ENCODE results near the gene ALLC. TPM values are rescaled to one million over a fixed set of nuclear protein-coding genes. Genes with fewer than 3 reads are reported as not detected.

Gene ALLC
- total and polyA plus RNA-seq, 4 donors = 0.09 to 1.4 (median 0.74) TPM

GRCh38 chr2:3654011-3654410 lies 4.0 kb upstream of the ALLC start:
- no peak for TF ChIP-seq FOXA1 (IDR thresholded peaks at IDR 0.05)
- TF ChIP-seq RXRA (IDR thresholded peaks at IDR 0.05) = no peak
- no peak for TF ChIP-seq SP1 (IDR thresholded peaks at IDR 0.05)
- no peak for TF ChIP-seq HNF4G (IDR thresholded peaks at IDR 0.05)
- no peak for TF ChIP-seq REST (IDR thresholded peaks at IDR 0.05)
- TF ChIP-seq YY1 (IDR thresholded peaks at IDR 0.05) = no peak
- TF ChIP-seq GABPA (IDR thresholded peaks at IDR 0.05 in 1 of 2, conservative IDR thresholded peaks at IDR 0.05 in 1 of 2) = no peak
- TF ChIP-seq TAF1 (conservative IDR thresholded peaks at IDR 0.05) = no peak
- Histone ChIP-seq H3K4me3 (ENCODE audit: low read depth in 1 of 3, low read length in 3 of 3) (no peak overlapping the region), H3K27ac (ENCODE audit: low read depth in 1 of 2, low read length in 2 of 2) (no peak overlapping the region), H3K27me3 (ENCODE audit: control insufficient read depth in 4 of 4, insufficient read depth in 4 of 4, low read length in 3 of 4) (no peaks in the 10 kb centered on the region), H3K9ac (ENCODE audit: low read depth in 1 of 2, low read length in 2 of 2) (no peak overlapping the region), H3K4me1 (ENCODE audit: control insufficient read depth in 4 of 4, insufficient read depth in 4 of 4, low read length in 3 of 4) (peaks cover 0 to 21% (median 12%) of the 10 kb centered on the region in 4 donors), H3K36me3 (ENCODE audit: control insufficient read depth in 4 of 4, insufficient read depth in 3 of 4, low read depth in 1 of 4, low read length in 3 of 4) (no peaks in the 10 kb centered on the region), H3K9me3 (ENCODE audit: control insufficient read depth in 4 of 4, low read length in 3 of 4) (no peaks in the 10 kb centered on the region)
- no peak for DNase-seq (ENCODE audit: low spot score)
- 95% methylated on average over 10 of the region's 10 CpGs for WGBS

GRCh38 chr2:3654531-3655225 lies 3.3 kb upstream of the ALLC start:
- WGBS = 75% methylated on average over 21 of the region's 21 CpGs
- DNase-seq (ENCODE audit: low spot score) = no peak
- no peaks in the 10 kb centered on the region for H3K9me3 ChIP-seq (ENCODE audit: control insufficient read depth in 4 of 4, low read length in 3 of 4)
- TF ChIP-seq GABPA (IDR thresholded peaks at IDR 0.05 in 1 of 2, conservative IDR thresholded peaks at IDR 0.05 in 1 of 2) (no peak), YY1 (IDR thresholded peaks at IDR 0.05) (no peak), NR2F2 (IDR thresholded peaks at IDR 0.05) (no peak), SP1 (IDR thresholded peaks at IDR 0.05) (no peak), CTCF (IDR thresholded peaks at IDR 0.05; ENCODE audit: low read depth, low read length, missing input control) (no peak), JUND (IDR thresholded peaks at IDR 0.05) (no peak), ZBTB33 (IDR thresholded peaks at IDR 0.05) (no peak), FOXA2 (IDR thresholded peaks at IDR 0.05) (no peak), MAX (IDR thresholded peaks at IDR 0.05) (no peak)
- H3K4me3 ChIP-seq (ENCODE audit: low read depth in 1 of 3, low read length in 3 of 3) = no peak overlapping the region
- H3K4me1 ChIP-seq (ENCODE audit: control insufficient read depth in 4 of 4, insufficient read depth in 4 of 4, low read length in 3 of 4) = peaks cover 0 to 21% (median 12%) of the 10 kb centered on the region in 4 donors
- H3K9ac ChIP-seq (ENCODE audit: low read depth in 1 of 2, low read length in 2 of 2) = no peak overlapping the region
- H3K36me3 ChIP-seq (ENCODE audit: control insufficient read depth in 4 of 4, insufficient read depth in 3 of 4, low read depth in 1 of 4, low read length in 3 of 4) = no peaks in the 10 kb centered on the region
- H3K27me3 ChIP-seq (ENCODE audit: control insufficient read depth in 4 of 4, insufficient read depth in 4 of 4, low read length in 3 of 4) = no peaks in the 10 kb centered on the region
- H3K27ac ChIP-seq (ENCODE audit: low read depth in 1 of 2, low read length in 2 of 2) = no peak overlapping the region

All from liver (tissue), 9 donors.